NCI-H1048 (cell line): ENCODE data around the gene DAW1.
"Not testable (repeated sequence)": the region's sequence is repeated elsewhere in the genome, so short reads cannot be mapped to it uniquely, and the experiment has no call there.

Experiments used
- DNase-seq: peaks from one replicate; lab custom pipeline; 2025; lab: John Stamatoyannopoulos, UW

Gene DAW1

GRCh38 chr2:227871375-227871791 lies at the start of gene DAW1:
TSS of gene DAW1 (plus strand) at chr2:227871631. CDS start at chr2:227871690, 59 bp downstream.
- no peak for DNase-seq

GRCh38 chr2:227822416-227823003 lies 48.9 kb upstream of the DAW1 start:
- no peak for DNase-seq

GRCh38 chr2:227823922-227824321 lies 47.5 kb upstream of the DAW1 start:
- no peak for DNase-seq

GRCh38 chr2:227824711-227825110 lies 46.7 kb upstream of the DAW1 start:
- DNase-seq, result no peak

- no peak for DNase-seq
Observed at GRCh38 chr2:227826019-227826521, 45.4 kb upstream of the DAW1 start.

GRCh38 chr2:227826563-227826962 lies 44.9 kb upstream of the DAW1 start:
- no peak for DNase-seq

- no peak for DNase-seq
Observed at GRCh38 chr2:227827143-227827542, 44.3 kb upstream of the DAW1 start.

- DNase-seq, result no peak
Observed at GRCh38 chr2:227828477-227828912, 42.9 kb upstream of the DAW1 start.

- DNase-seq, result no peak
Observed at GRCh38 chr2:227829337-227829736, 42.1 kb upstream of the DAW1 start.

- DNase-seq, result no peak
Observed at GRCh38 chr2:227834423-227834822, 37.0 kb upstream of the DAW1 start.

GRCh38 chr2:227834916-227835650 lies 36.3 kb upstream of the DAW1 start:
- no peak for DNase-seq

- not testable (repeated sequence) for DNase-seq
Observed at GRCh38 chr2:227839339-227840129, 31.9 kb upstream of the DAW1 start.

GRCh38 chr2:227846831-227847230 lies 24.6 kb upstream of the DAW1 start:
- DNase-seq, result no peak

GRCh38 chr2:227848146-227848545 lies 23.3 kb upstream of the DAW1 start:
- no peak for DNase-seq

GRCh38 chr2:227848586-227848985 lies 22.8 kb upstream of the DAW1 start:
- DNase-seq, result no peak

GRCh38 chr2:227849906-227850305 lies 21.5 kb upstream of the DAW1 start:
- DNase-seq, result no peak

- DNase-seq, result no peak
Observed at GRCh38 chr2:227853204-227853629, 18.2 kb upstream of the DAW1 start.

- no peak for DNase-seq
Observed at GRCh38 chr2:227853765-227854271, 17.6 kb upstream of the DAW1 start.

- no peak for DNase-seq
Observed at GRCh38 chr2:227855440-227855839, 16.0 kb upstream of the DAW1 start.

GRCh38 chr2:227856697-227857096 lies 14.7 kb upstream of the DAW1 start:
- DNase-seq, result no peak

GRCh38 chr2:227860221-227860641 lies 11.2 kb upstream of the DAW1 start:
- no peak for DNase-seq

GRCh38 chr2:227861011-227861410 lies 10.4 kb upstream of the DAW1 start:
- DNase-seq, result no peak
